Erythroblast (primary cell): Measurements from ENCODE around the gene C19orf81.
A peak's percentile ranks its signal among the peaks of the same experiment; 100 is the strongest.

Source experiments
- GATA1 ChIP-seq: IDR thresholded peaks from 2 replicates; pipeline ENCODE4 v1.6.1; 2011; ENCODE audit warnings: low read depth, mild to moderate bottlenecking, control low read depth, low read length, moderate library complexity
- POLR2A ChIP-seq: IDR thresholded peaks from 2 replicates; pipeline ENCODE4 v1.6.1; 2011; ENCODE audit warnings: mild to moderate bottlenecking, low read length

DNA sequence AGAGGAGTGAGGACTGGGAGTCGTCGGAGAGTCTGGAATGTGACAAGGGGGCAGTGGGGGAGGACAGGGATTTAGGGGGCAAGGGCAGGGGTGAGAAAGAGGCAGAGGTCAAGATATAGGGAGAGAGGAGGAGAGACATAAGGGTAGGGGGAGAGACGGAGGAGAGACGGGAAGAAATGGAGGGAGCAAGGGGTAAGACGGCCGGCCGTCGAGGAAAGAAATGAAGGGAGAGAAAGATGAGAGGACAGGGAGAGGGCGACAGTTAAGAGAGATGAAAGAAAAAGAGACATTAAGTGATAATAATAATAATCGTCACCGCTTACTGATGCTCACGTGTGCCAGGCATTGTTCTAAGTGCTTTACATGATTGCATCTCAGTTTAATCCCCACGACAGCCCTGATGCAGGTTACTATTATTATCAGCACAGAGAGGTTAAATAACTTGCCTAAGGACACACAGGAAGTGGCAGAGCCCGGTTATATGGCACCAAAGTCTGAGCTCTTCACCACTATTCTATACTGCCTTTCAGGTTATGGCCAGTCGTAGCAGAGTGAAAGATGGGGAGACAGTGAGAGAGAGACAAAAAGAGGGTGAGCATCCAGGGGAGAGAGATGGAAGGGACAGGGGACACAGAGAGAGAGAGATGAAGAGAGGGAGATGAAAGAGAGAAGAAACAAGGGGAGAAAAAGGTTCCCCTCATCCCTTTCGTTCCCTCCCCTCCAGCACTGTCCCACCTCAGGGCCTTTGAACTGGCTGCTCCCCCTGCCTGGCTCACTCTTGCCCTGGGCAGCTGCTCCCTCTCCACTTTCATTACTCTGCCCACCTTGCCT lies 13.6 kb downstream of the C19orf81 start:
- TF ChIP-seq POLR2A (peak; percentile 13), GATA1 (no peak)
